GM12878 (cell line): Measurements from ENCODE around the gene PRKG1.

Source experiments
- CBX5 ChIP-seq: sonication (generic); IDR thresholded peaks from 2 replicates; pipeline ENCODE4 v1.6.1; 2016; ENCODE audit warnings: low read depth, moderate library complexity, mild to moderate bottlenecking, inconsistent platforms
- CHD4 ChIP-seq: fragments of 200-600 bp; sonication (generic); IDR thresholded peaks from 2 replicates; pipeline ENCODE4 v1.6.1; 2016; ENCODE audit warnings: mild to moderate bottlenecking
- CTCF ChIP-seq, 3 experiments: IDR thresholded peaks in 2 of 3; conservative IDR thresholded peaks in 1 of 3; 2 replicates each; pipeline ENCODE4 v1.5.1; 2011; ENCODE audit warnings: low read depth in 3 of 3, low read length in 3 of 3, mild to moderate bottlenecking in 3 of 3, control low read depth in 2 of 3, moderate library complexity in 2 of 3, inconsistent platforms in 1 of 3, mixed read lengths in 1 of 3; ENCODE audit not compliant: control insufficient read depth in 2 of 3, insufficient read depth in 1 of 3; ENCODE audit errors: extremely low read depth in 1 of 3
- MAX ChIP-seq: IDR thresholded peaks from 2 replicates; pipeline ENCODE4 v1.6.1; 2012; ENCODE audit warnings: low read depth, low read length, improper control_type of control experiment
- POLR2AphosphoS5 ChIP-seq: IDR thresholded peaks from 2 replicates; pipeline ENCODE4 v1.6.1; 2011; ENCODE audit warnings: mild to moderate bottlenecking, low read length, inconsistent platforms
- REST ChIP-seq: IDR thresholded peaks from 2 replicates; pipeline ENCODE4 v1.6.1; 2012; ENCODE audit warnings: mild to moderate bottlenecking, low read depth, low read length

GRCh38 chr10:51675088-51675487 is 600.8 kb downstream of the PRKG1 start:
- TF ChIP-seq CTCF (IDR thresholded peaks at IDR 0.05 in 2 of 3, conservative IDR thresholded peaks at IDR 0.05 in 1 of 3; ENCODE audit: control insufficient read depth in 2 of 3, extremely low read depth in 1 of 3, insufficient read depth in 1 of 3, low read depth in 3 of 3, low read length in 3 of 3) (no peak), CBX5 (no peak), CHD4 (no peak), MAX (no peak), REST (no peak), POLR2AphosphoS5 (no peak)
